ENCODE results near the gene CACNA2D1.

GRCh38 chr7:82012453-82012852 is 431.1 kb downstream of the CACNA2D1 start:
- TF ChIP-seq, protein P1, sequence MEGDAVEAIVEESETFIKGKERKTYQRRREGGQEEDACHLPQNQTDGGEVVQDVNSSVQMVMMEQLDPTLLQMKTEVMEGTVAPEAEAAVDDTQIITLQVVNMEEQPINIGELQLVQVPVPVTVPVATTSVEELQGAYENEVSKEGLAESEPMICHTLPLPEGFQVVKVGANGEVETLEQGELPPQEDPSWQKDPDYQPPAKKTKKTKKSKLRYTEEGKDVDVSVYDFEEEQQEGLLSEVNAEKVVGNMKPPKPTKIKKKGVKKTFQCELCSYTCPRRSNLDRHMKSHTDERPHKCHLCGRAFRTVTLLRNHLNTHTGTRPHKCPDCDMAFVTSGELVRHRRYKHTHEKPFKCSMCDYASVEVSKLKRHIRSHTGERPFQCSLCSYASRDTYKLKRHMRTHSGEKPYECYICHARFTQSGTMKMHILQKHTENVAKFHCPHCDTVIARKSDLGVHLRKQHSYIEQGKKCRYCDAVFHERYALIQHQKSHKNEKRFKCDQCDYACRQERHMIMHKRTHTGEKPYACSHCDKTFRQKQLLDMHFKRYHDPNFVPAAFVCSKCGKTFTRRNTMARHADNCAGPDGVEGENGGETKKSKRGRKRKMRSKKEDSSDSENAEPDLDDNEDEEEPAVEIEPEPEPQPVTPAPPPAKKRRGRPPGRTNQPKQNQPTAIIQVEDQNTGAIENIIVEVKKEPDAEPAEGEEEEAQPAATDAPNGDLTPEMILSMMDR (IDR thresholded peaks at IDR 0.05; ENCODE audit: low read depth, low read length): no peak
- TF ChIP-seq POLR2A (IDR thresholded peaks at IDR 0.05; ENCODE audit: extremely low read depth, insufficient read length) (no peak), MYC (IDR thresholded peaks at IDR 0.05; ENCODE audit: low read depth, low read length) (no peak), MAX (IDR thresholded peaks at IDR 0.05; ENCODE audit: low read depth, low read length) (no peak)
